ENCODE data around the gene PRKG2.
"Not testable (repeated sequence)": the region's sequence is repeated elsewhere in the genome, so short reads cannot be mapped to it uniquely, and the experiment has no call there.

Gene PRKG2

GRCh38 chr4:81162752-81163458 is 52.1 kb downstream of the PRKG2 start:
- no peak overlapping the region for H3K4me3 ChIP-seq (ENCODE audit: low read depth, low read length)
- no peak for TF ChIP-seq CTCF (IDR thresholded peaks at IDR 0.05; ENCODE audit: insufficient read depth, low read depth, low read length, missing control alignments)
- no peak for DNase-seq (ENCODE audit: low read depth)

GRCh38 chr4:81153714-81154323 is 61.2 kb downstream of the PRKG2 start:
- not testable (repeated sequence) for DNase-seq (ENCODE audit: low read depth); H3K4me3 ChIP-seq (ENCODE audit: low read depth, low read length)

GRCh38 chr4:81152839-81153713 is 61.9 kb downstream of the PRKG2 start:
- DNase-seq (ENCODE audit: low read depth), result no peak
- H3K4me3 ChIP-seq (ENCODE audit: low read depth, low read length), result no peak overlapping the region

GRCh38 chr4:81149976-81150375 is 65.0 kb downstream of the PRKG2 start:
- no peak for TF ChIP-seq CTCF (IDR thresholded peaks at IDR 0.05; ENCODE audit: insufficient read depth, low read depth, low read length, missing control alignments)
- H3K4me3 ChIP-seq (ENCODE audit: low read depth, low read length), result no peak overlapping the region
- DNase-seq (ENCODE audit: low read depth), result no peak

More at GRCh38 chr4:81152839-81153713, 61.9 kb downstream of the PRKG2 start:
- no peak for TF ChIP-seq CTCF (IDR thresholded peaks at IDR 0.05; ENCODE audit: insufficient read depth, low read depth, low read length, missing control alignments)

GRCh38 chr4:81148576-81148975 is 66.4 kb downstream of the PRKG2 start:
- DNase-seq (ENCODE audit: low read depth), result no peak
- TF ChIP-seq CTCF (IDR thresholded peaks at IDR 0.05; ENCODE audit: insufficient read depth, low read depth, low read length, missing control alignments), result no peak
- no peak overlapping the region for H3K4me3 ChIP-seq (ENCODE audit: low read depth, low read length)

- H3K4me3 ChIP-seq (ENCODE audit: low read depth, low read length), result no peak overlapping the region
- TF ChIP-seq CTCF (IDR thresholded peaks at IDR 0.05; ENCODE audit: insufficient read depth, low read depth, low read length, missing control alignments), result no peak
- no peak for DNase-seq (ENCODE audit: low read depth)
These were observed 68.6 kb downstream of the PRKG2 start for GRCh38 chr4:81146466-81146865.

GRCh38 chr4:81143183-81143582 is 71.8 kb downstream of the PRKG2 start:
- no peak for DNase-seq (ENCODE audit: low read depth)
- H3K4me3 ChIP-seq (ENCODE audit: low read depth, low read length), result no peak overlapping the region
- no peak for TF ChIP-seq CTCF (IDR thresholded peaks at IDR 0.05; ENCODE audit: insufficient read depth, low read depth, low read length, missing control alignments)
